Measurements from ENCODE around the gene LRRC1. TPM values are rescaled to one million over a fixed set of nuclear protein-coding genes. Genes with fewer than 3 reads are reported as not detected.

LRRC1 gene
- total RNA-seq, 1 donor from 2014 or later, result 8.7 TPM

DNA sequence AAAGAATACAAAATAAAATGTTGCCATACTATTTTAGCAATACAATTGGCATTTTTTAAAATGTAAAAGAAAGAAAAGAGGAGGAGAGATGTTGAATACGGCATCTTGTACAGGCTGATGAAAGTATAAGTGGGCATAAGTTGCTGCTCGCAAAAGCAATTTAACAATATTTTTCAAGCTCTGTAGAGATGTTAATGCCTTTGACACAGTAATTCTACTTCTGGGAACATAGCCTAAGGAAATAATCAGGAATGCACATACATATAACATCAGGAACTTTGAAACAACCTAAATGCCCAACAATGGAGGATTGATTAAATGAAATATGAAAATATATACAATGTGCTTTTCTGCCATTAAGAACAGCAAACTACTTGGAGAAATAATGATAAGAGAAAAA lies 80.2 kb downstream of the LRRC1 start:
- no peak for DNase-seq (ENCODE audit: extremely low read depth, low read depth, low spot score)

DNA sequence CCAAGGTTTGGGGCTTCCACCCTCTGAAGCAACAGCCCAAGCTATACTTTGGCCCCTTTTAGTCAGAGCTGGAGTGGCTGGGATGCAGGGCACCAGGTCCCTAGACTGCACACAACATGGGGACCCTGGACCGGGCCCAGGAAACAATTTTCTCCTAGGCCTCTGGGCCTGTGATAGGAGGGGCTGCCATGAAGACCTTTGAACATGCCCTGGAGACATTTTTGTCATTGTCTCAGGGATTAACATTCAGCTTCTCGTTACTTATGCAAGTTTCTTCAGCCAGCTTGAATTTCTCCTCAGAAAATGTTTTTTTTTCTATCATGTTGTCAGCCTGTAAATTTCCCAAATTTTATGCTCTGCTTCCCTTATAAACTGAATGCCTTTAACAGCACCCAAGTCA lies 82.3 kb downstream of the LRRC1 start:
- DNase-seq (ENCODE audit: extremely low read depth, low read depth, low spot score), result no peak

DNA sequence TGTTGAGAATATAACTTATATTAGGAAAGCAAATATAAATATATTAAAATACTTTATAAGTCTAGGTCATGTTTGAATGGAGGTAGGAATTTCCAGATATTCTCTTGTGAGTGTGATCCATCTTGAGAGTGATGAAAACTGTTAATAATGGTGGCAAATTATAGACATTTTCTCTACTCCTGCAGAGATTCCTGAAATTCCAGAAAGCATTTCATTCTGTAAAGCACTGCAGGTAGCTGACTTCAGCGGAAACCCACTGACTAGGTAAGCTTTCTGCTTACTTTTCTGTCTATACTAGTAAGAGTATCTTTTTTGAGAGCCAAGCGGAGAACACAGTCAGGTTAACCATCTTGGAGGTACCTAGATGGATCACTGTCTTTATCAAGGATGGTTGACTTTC lies 84.0 kb downstream of the LRRC1 start:
- no peak for DNase-seq (ENCODE audit: extremely low read depth, low read depth, low spot score)

DNA sequence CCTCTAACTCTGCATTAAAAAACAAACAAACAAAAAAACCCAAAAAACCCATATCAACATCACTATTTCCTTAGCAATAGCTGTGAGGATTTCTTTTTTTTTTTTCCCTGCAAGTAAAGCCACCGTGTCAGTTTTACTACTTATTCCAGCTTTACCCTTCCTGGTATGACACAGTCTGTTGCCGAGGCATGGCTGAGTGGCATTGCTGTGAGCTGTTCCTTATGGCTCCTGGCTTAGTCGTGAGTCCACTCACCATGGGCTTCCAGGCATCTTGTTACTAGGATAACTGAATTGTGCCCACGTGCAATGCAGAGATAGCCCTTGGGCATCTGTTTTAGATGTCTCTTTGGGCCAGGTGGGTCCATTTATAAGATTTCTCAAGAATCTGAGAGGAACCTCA lies 84.8 kb downstream of the LRRC1 start:
- no peak for DNase-seq (ENCODE audit: extremely low read depth, low read depth, low spot score)

DNA sequence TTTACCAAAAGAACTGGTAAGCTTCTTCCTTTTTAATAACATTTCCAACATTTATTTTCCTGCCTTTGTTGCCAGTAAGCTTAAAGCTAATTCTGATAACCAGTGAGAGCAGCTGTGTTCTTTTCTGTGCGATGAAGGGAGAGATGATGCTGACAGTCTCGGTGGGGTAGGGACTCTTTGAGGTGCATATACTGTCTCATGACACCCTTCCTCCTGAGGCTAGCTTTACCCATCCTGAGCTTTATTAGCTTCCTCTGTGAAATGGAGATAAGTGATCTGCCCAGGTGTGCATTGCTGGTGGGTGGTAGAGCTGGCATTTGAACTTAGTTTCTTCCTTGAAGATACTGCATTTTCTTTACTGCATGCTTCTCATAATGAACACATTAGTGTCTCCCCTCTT lies 92.5 kb downstream of the LRRC1 start:
- DNase-seq (ENCODE audit: extremely low read depth, low read depth, low spot score), result no peak

DNA sequence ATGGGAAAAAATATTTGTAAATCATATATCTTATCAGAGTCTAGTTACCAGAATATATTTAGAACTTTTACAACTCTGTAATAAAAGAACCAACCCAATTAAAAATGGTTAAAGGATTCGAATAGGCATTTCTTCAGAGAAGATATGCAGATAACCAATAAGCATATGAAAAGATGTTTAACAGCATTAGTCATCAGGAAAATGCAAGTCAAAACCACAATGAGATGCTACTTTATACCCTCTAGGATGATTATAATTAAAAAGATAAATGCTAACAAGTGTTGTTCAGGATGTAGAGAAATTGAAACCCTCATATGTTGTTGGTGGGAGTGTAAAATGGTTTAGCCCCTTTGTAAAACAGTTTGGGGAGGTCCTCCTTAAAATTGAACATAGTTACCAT lies 94.1 kb downstream of the LRRC1 start:
- no peak for DNase-seq (ENCODE audit: extremely low read depth, low read depth, low spot score)

DNA sequence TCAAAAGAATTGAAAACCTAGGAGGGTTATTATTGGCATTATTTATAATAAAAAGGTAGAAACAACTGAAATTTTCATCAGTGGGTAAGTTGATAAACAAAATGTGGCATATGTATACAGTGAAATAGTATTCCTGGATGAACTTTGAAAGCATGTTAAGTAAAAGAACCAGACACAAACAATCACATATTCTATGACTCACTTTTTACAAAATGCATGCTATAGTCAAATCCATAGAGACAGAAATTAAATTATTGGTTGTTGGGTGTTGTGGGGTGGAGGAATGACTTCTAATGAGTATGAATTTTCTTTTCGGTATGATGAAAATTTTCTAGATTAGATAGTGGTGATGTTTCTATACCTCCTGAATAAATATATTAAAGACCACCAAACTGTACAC lies 94.6 kb downstream of the LRRC1 start:
- no peak for DNase-seq (ENCODE audit: extremely low read depth, low read depth, low spot score)

DNA sequence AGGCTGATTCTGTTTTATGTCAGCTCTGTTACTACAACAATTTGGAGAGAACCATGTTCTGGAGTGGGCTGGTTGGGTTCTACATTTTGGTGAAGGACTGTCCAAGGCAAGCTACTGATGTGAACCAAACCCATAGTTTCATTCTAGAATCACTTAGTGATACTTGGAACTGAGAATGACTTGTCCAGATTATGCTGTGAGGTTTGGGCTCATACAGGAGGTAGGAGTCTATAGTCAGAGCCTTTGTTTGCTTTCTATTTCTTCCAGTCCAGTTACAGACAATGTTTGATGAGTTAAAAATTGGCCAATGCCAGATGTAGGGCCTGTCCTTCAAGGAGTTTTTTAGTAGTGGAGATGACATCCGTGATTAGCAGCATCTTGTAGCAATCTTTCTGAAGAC lies 97.9 kb downstream of the LRRC1 start:
- no peak for DNase-seq (ENCODE audit: extremely low read depth, low read depth, low spot score)

DNA sequence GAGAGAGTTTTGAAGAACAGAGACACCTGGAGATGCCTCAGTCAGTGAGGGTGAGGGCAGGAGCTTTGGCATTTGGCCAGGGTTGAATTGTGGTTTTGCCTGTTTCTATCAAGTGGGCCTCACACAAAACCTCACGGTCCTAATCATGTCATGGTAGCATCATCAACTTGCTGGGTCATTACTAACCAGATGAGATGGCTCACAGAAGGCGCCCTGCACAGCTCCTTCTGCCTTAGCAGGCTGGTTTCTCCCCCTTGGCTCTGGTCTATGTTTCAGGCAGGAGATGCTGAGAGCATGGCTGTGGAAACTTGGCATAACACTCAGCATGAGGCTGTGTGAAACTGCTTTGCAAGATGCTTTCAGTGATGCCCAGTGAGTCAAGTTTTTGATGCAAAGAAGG lies 99.3 kb downstream of the LRRC1 start:
- no peak for DNase-seq (ENCODE audit: extremely low read depth, low read depth, low spot score)

DNA sequence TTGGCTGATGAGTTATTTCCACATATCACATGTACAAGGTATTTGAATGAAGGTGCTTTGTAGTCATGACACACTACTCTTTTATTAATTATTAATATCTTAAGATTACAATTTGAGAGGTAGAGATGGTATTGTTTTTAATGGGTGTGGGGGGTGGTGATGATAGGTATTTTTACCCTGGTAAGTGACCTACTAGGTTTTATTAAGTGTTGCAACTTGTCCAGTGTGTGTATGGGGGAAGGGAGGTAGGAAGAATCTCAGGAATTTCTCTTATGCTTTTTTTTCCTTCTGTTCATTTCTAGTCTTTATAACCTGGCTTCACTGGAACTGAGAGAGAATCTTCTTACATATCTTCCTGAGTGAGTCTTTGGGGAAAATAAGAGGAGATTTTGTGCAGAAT lies 101.4 kb downstream of the LRRC1 start:
- DNase-seq (ENCODE audit: extremely low read depth, low read depth, low spot score), result no peak

DNA sequence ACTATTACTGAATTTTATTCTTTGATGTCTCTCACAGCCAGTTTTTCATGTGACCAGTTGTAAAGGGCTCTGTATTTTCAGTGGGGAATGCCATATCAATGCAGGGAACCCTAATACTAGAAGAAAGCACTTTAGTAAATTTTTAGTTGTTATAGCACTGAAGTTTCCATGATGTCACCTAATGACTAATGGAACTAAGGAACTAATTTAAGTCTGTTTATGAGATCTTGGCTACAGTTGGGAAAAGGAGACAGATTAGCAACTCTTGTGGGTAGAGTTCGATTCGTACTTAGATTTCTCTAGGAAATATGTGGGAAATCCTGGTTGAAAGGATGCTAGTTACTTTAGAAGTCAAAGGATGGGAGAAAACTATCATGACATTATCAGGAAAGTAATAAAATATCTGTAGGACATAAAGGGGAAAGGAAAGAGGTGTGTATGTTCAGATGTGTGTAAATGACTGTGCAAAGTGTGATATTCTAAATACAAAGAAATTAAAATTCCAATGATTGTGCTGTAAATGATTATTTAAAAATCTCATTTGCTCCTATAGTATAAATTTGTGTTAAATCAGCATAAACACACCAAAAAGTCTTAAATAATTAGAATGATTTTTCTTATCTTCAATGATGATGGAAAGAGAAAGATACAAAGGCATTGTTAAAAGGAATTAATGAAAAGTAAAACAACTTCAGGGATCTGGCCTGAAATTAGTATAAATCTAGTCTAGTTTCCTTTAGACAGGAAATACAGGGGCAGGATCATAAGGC lies 103.4 kb downstream of the LRRC1 start:
- no peak for DNase-seq (ENCODE audit: extremely low read depth, low read depth, low spot score)

DNA sequence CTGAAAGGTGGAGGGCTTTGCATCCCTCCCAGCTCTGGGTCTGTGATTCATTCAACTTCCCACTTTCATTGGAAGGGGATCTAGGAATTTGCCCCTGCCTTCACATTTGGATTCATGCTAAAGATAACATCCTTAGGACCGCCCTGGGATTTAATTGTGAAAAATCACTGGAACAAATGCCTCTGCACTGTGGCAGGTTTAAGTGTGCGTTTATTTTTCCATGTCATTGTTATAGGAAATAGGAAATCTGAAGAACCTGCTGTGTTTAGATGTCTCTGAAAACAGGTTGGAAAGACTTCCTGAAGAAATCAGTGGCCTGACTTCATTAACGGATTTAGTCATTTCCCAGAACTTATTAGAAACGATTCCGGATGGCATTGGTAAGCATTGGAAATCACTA lies 104.7 kb downstream of the LRRC1 start:
- peak; percentile 56 for DNase-seq (ENCODE audit: extremely low read depth, low read depth, low spot score)

DNA sequence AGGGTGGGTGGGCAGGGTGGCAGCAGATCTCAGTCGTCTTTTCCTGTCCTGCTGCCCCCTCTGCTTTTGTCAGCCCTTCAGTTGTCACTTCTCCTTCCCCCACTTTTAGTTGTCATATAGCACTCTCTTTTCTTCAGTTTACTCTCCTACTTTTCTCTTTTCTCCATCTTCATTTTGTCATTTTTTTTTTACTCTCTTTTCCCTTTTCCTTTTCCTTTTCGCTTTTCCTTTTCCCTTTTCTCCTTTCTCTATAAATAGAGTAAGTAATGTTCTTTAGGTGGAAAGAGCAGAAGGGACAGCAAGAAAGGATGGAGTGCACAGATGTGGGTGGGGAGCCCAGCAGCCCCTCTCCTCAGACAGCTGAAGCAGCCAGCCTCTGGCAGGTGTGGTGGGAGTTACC lies 108.6 kb downstream of the LRRC1 start:
- no peak for DNase-seq (ENCODE audit: extremely low read depth, low read depth, low spot score)

DNA sequence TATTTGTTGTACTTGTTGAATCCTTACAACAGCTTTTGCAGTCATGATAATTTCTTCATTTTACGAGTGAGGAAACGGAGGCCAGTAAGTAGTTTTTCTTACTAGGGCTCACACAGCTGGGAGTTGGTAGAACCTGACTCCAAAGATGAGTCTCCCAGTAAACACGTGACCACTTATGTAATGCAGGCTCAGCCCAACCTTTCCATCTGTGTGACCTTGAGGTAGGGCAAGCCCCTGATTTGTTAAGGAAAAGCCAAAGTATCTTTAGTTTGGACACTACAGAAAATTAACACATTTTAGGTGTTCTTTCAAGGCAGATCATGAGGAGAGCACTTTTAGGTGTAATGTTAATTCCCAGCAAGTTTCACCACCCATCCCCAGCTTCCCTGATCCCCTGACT lies 111.3 kb downstream of the LRRC1 start:
- no peak for DNase-seq (ENCODE audit: extremely low read depth, low read depth, low spot score)

DNA sequence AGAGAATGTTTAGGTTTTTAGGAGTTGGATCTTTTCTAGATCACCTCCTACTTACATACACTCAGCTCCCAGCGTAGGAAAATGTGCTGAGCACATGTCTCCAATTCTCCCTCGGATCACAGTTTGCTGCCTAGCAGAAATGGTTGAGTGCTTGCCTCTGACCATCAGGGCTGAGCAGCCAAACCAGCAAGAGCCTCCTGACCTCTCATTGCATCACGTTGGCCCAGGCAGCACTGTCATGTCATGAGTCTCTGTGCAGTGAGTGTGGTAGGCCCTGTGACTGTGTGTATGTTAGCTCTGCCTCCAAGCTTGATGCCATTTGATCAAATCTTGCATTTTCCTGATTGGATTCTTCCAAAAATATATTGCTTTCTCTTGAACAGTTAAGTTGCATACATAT lies 112.0 kb downstream of the LRRC1 start:
- no peak for DNase-seq (ENCODE audit: extremely low read depth, low read depth, low spot score)

DNA sequence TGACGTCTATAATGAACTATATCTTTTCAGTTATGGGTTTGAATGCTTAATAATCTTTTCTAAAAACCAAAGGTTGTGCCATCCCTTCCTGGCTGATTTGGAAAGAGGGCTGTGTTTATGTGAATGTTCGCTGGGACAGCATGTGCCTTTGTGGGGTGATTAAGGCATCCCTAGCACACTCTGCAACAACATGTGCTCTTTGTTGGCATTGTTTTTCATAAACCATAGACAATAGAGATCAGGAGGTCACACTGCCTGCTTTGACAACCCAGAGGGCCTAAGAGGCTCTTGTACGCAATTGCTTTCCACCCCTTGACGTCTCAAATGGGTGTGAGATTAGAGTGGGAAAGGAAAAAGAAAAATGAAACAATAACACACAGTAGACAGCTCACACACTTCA lies 116.0 kb downstream of the LRRC1 start:
- DNase-seq (ENCODE audit: extremely low read depth, low read depth, low spot score), result peak; percentile 82

DNA sequence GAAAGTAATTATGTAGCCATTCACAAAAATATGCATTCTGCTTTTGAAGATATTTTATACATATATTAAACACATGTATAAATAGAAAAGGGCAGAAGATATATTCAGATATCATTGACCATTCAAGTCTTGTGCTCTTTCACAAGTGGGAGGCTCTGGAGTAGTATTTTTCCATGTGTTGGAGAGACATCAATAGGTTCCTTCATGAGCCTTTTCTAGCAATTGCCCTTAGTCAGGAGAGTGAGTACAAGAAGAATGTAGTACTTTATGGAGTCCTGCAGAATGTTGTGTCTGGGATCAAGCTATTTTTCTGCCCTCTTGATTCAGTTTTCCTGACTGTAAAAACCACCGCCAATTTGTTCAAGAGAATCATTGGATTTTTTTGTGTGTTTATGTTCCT lies 117.9 kb downstream of the LRRC1 start:
- DNase-seq (ENCODE audit: extremely low read depth, low read depth, low spot score), result no peak

DNA sequence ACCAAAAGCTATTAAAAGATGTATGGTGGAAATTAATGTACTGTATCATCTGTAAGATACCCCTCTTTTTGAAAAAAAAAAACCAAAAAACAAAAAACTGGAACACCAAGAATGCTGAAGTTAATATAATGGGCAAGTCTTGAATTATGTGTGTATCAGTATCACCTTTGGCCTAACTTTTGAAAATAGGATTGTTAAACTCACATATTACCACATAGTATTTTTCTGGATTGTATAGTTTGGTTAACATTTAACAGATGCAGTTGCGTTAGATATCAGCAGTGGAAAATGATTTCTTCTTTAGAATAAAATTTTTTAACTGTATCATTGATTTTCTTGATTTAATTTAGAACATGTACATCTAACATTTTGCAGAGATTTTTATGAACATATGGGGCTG lies 118.5 kb downstream of the LRRC1 start:
- DNase-seq (ENCODE audit: extremely low read depth, low read depth, low spot score), result no peak

DNA sequence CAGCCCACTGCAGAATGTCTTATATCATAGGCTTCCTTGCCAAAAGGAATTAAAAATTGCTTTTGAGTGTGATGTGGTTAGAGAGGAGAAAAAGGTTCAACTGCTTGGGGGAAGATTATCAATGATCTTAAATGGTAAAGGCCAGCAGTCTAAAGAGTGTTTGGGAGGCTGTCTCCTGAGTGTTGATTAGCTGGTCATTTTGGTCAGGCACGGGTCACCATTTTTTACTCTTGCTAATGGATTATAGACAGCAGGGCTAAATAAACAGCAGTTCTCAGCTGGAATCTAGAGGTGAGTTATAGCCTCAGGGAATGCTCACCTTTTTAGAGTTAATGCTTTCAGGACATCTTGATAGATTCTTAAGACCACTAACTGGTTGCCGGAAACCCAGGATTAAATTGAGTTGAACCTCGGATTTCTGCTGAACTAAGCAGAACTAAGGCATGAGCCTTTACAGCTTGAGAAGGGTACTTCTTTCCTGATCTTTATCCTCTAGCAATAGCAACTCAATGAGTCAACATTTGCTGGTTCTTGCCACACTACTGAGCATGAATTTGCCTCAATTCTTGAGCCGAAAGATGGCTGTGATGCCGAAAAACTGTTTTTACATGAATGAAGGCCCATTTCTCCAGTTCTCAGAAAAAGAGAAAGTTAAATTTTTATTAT lies 120.4 kb downstream of the LRRC1 start:
- DNase-seq (ENCODE audit: extremely low read depth, low read depth, low spot score), result no peak

DNA sequence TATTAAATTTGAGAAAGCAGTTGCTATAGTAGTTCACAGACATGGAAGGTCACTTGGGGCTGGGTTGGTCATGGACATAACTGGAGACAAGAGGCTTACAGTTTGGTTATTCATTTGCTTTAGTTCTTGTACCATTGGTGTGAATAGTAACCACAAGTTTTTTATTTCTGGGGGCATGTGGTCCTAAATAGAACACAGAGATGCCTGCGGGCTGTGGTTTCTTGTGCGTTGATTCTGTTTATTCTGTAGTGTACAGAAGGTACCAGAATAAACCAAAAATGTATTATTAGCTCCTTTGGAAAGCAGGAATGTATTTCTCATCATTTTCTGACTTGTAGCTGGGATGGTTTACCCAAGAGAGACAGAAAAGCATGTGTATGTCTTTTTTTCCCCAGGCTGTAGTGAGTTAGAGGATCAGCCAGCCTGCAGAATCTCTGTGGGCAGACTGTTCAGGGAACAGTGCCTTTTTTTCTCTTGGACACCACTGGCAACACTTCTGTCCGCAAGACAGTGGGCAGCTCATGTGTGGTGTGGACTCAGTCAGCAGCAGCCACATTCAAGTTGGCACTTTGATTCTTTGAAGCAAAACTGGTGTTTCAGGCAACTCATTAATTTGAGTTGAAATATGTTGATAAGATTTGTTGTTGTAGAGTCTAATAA lies 122.1 kb downstream of the LRRC1 start:
- no peak for DNase-seq (ENCODE audit: extremely low read depth, low read depth, low spot score)

DNA sequence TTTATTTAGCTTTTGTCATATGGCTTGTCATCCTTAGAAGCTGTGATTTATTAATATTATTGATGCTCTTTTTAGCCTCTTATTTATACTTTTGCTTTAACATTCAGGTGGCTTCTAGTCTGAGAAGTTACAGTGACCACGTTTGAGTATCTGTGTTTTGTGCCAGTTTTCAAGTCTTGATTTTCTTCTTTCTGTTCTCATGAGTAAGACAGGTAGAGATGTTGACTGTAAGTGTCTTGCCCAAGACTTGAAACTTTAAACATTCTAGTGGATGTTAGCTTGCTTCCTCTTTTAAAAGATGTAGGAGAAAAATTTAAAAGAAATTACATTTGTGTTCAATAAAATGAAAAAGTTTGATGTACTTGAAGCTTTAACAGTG lies 122.6 kb downstream of the LRRC1 start:
- no peak for DNase-seq (ENCODE audit: extremely low read depth, low read depth, low spot score)

DNA sequence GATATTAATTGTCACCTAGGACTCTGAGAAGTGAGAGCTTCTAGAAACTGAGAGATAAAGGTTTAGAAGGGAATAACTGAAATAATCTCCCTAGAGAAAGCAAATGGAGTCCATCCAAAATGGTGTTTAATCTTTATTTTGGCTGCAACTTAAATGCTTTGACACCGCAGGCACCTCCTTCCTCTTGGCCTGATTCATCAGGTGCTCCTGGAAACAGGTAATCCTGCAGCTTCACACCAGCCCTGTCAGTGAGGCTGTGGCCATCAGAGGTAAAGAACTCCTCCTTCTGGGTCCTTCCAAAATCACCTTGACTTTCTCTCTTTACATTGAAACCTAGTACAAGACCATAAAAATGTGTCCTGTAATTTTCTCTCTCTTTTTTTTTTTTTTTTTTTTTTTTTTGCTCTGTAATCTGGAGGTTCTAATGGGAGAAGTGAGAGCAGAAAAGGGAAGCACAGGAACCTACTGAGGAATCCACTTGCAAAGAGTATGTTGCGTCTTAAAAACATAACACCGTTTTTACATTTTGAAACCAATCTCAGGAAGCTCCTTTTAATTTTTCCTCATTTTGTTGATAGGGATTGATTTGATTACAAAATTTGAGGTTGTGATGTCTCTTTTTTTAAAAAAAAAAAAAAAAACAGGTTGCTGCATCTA lies 124.2 kb downstream of the LRRC1 start:
- no peak for DNase-seq (ENCODE audit: extremely low read depth, low read depth, low spot score)

Data from glomerular endothelial cell (primary cell).